ENCODE results near the gene GDPGP1. TPM values are rescaled to one million over a fixed set of nuclear protein-coding genes. Genes with fewer than 3 reads are reported as not detected.

GDPGP1 gene
- total and polyA plus RNA-seq, 11 donors = 4.8 to 18.9 (median 12.3) TPM

GRCh38 chr15:90231028-90232017, 2.7 kb upstream of the GDPGP1 start:
- peak overlapping the region in 1 of 12 donors; percentile 13 for H3K4me3 ChIP-seq
- DNase-seq (no peak), ATAC-seq (no peak)
- peaks cover 3 to 53% (median 30%) of the 10 kb centered on the region in 12 donors for H3K4me1 ChIP-seq
- H3K36me3 ChIP-seq = peaks cover 0 to 68% (median 47%) of the 10 kb centered on the region in 9 donors
- 67 to 79% (median 71%) methylated on average over 23 to 27 of the region's 27 CpGs for WGBS, 4 donors
- no peaks in the 10 kb centered on the region for H3K27me3 ChIP-seq
- H3K27ac ChIP-seq = peak overlapping the region in 11 of 12 donors; percentile 50 to 95 (median 77)
- intact Hi-C loops (cut with DNase I) = loop anchor here in 2 of 10 donors (2.0 to 5.0 kb wide), 2 partner anchors 36 to 337 kb away; partner anchors contain the start of gene NGRN (in 1 of the 2)
- TF ChIP-seq POLR2A (IDR thresholded peaks at IDR 0.05) (no peak), CTCF (IDR thresholded peaks at IDR 0.05) (no peak)
- H3K9me3 ChIP-seq = no peaks in the 10 kb centered on the region

- Histone ChIP-seq H3K4me1 (peaks cover 3 to 53% (median 30%) of the 10 kb centered on the region in 12 donors), H3K4me3 (peak overlapping the region in 3 of 12 donors; percentile 82 to 97 (median 93)), H3K36me3 (peaks cover 0 to 67% (median 48%) of the 10 kb centered on the region in 9 donors), H3K27me3 (no peaks in the 10 kb centered on the region), H3K27ac (peak overlapping the region in 4 of 12 donors; percentile 81 to 95 (median 88)), H3K9me3 (no peaks in the 10 kb centered on the region)
- DNase-seq = no peak
- TF ChIP-seq POLR2A (IDR thresholded peaks at IDR 0.05) (no peak), CTCF (IDR thresholded peaks at IDR 0.05) (no peak)
- whole genome bisulfite sequencing, 4 donors = 83 to 92% (median 88%) methylated on average over 13 of the region's 13 CpGs
- intact Hi-C loops (cut with DNase I) = loop anchor here in 2 of 10 donors (2.0 to 5.0 kb wide), 2 partner anchors 35 to 337 kb away; partner anchors contain the start of gene NGRN (in 1 of the 2)
- ATAC-seq = no peak
Measured at GRCh38 chr15:90232196-90232595, 1.8 kb upstream of the GDPGP1 start.

- H3K36me3 ChIP-seq = peaks cover 0 to 67% (median 48%) of the 10 kb centered on the region in 9 donors
- 12 to 14% (median 14%) methylated on average over 9 of the region's 9 CpGs for WGBS, 4 donors
- intact Hi-C loops (cut with DNase I) = loop anchor here in 2 of 10 donors (2.0 to 5.0 kb wide), 2 partner anchors 34 to 338 kb away; partner anchors contain the start of gene NGRN (in 1 of the 2)
- H3K27me3 ChIP-seq = no peaks in the 10 kb centered on the region
- no peaks in the 10 kb centered on the region for H3K9me3 ChIP-seq
- DNase-seq = no peak
- peak overlapping the region; percentile 54 to 98 (median 90) for H3K27ac ChIP-seq
- peaks cover 3 to 53% (median 30%) of the 10 kb centered on the region in 12 donors for H3K4me1 ChIP-seq
- ATAC-seq = no peak
- H3K4me3 ChIP-seq = peak overlapping the region; percentile 54 to 98 (median 84)
- TF ChIP-seq POLR2A (IDR thresholded peaks at IDR 0.05) (no peak), CTCF (IDR thresholded peaks at IDR 0.05) (peak in 4 of 12 donors; percentile 13 to 57 (median 40))
Measured at GRCh38 chr15:90232941-90233386, 1.0 kb upstream of the GDPGP1 start.
